ENCODE data around the gene XYLT2.

Gene XYLT2

GRCh38 chr17:50301891-50302584 lies 43.9 kb upstream of the XYLT2 start:
- TF ChIP-seq TCF12 (IDR thresholded peaks at IDR 0.05; ENCODE audit: low read depth): no peak
- TF ChIP-seq ZBTB7A (IDR thresholded peaks at IDR 0.05; ENCODE audit: low read depth): no peak
- no peak for TF ChIP-seq TAF1 (IDR thresholded peaks at IDR 0.05; ENCODE audit: low read depth)
- TF ChIP-seq USF1 (IDR thresholded peaks at IDR 0.05): no peak

- TF ChIP-seq RAD21 (IDR thresholded peaks at IDR 0.05; ENCODE audit: low read depth): no peak
- no peak for TF ChIP-seq TEAD4 (IDR thresholded peaks at IDR 0.05)
- no peak for TF ChIP-seq ZBTB7A (IDR thresholded peaks at IDR 0.05; ENCODE audit: low read depth)
- no peak for TF ChIP-seq CEBPB (IDR thresholded peaks at IDR 0.05)
- no peak for TF ChIP-seq CREB1 (IDR thresholded peaks at IDR 0.05; ENCODE audit: low read depth)
- TF ChIP-seq EP300 (IDR thresholded peaks at IDR 0.05; ENCODE audit: borderline replicate concordance): no peak
- no peak for TF ChIP-seq MAX (IDR thresholded peaks at IDR 0.05)
- no peak for TF ChIP-seq REST (IDR thresholded peaks at IDR 0.05; ENCODE audit: low read depth)
- no peak for TF ChIP-seq FOXM1 (IDR thresholded peaks at IDR 0.05; ENCODE audit: borderline replicate concordance, low read depth)
- no peak for TF ChIP-seq NFIC (IDR thresholded peaks at IDR 0.05)
- TF ChIP-seq TCF12 (IDR thresholded peaks at IDR 0.05; ENCODE audit: low read depth): no peak
- TF ChIP-seq USF1 (IDR thresholded peaks at IDR 0.05): no peak
- no peak for TF ChIP-seq TAF1 (IDR thresholded peaks at IDR 0.05; ENCODE audit: low read depth)
- no peak for TF ChIP-seq YY1 (IDR thresholded peaks at IDR 0.05; ENCODE audit: low read depth)
- no peak for TF ChIP-seq EGR1 (IDR thresholded peaks at IDR 0.05)
Observed at GRCh38 chr17:50303051-50303450, 42.9 kb upstream of the XYLT2 start.

- no peak for TF ChIP-seq EP300 (IDR thresholded peaks at IDR 0.05; ENCODE audit: borderline replicate concordance)
- no peak for TF ChIP-seq YY1 (IDR thresholded peaks at IDR 0.05; ENCODE audit: low read depth)
- no peak for TF ChIP-seq TEAD4 (IDR thresholded peaks at IDR 0.05)
- TF ChIP-seq ZBTB7A (IDR thresholded peaks at IDR 0.05; ENCODE audit: low read depth): no peak
- no peak for TF ChIP-seq CREB1 (IDR thresholded peaks at IDR 0.05; ENCODE audit: low read depth)
Observed at GRCh38 chr17:50303596-50303995, 42.3 kb upstream of the XYLT2 start.

- no peak for TF ChIP-seq REST (IDR thresholded peaks at IDR 0.05; ENCODE audit: low read depth)
- TF ChIP-seq USF1 (IDR thresholded peaks at IDR 0.05): no peak
- TF ChIP-seq NFIC (IDR thresholded peaks at IDR 0.05): no peak
Observed at GRCh38 chr17:50304781-50305404, 41.0 kb upstream of the XYLT2 start.

GRCh38 chr17:50307654-50308053 lies 38.3 kb upstream of the XYLT2 start:
- TF ChIP-seq EP300 (IDR thresholded peaks at IDR 0.05; ENCODE audit: borderline replicate concordance): no peak
- TF ChIP-seq YY1 (IDR thresholded peaks at IDR 0.05; ENCODE audit: low read depth): no peak
- no peak for TF ChIP-seq REST (IDR thresholded peaks at IDR 0.05; ENCODE audit: low read depth)
- no peak for TF ChIP-seq ZBTB7A (IDR thresholded peaks at IDR 0.05; ENCODE audit: low read depth)
- no peak for TF ChIP-seq MAX (IDR thresholded peaks at IDR 0.05)
- no peak for TF ChIP-seq EGR1 (IDR thresholded peaks at IDR 0.05)
- no peak for TF ChIP-seq CREB1 (IDR thresholded peaks at IDR 0.05; ENCODE audit: low read depth)
- no peak for TF ChIP-seq CEBPB (IDR thresholded peaks at IDR 0.05)
- TF ChIP-seq RAD21 (IDR thresholded peaks at IDR 0.05; ENCODE audit: low read depth): no peak
- no peak for TF ChIP-seq FOXM1 (IDR thresholded peaks at IDR 0.05; ENCODE audit: borderline replicate concordance, low read depth)
- no peak for TF ChIP-seq TAF1 (IDR thresholded peaks at IDR 0.05; ENCODE audit: low read depth)
- TF ChIP-seq TEAD4 (IDR thresholded peaks at IDR 0.05): no peak
- TF ChIP-seq TCF12 (IDR thresholded peaks at IDR 0.05; ENCODE audit: low read depth): no peak
